GM23338 (cell line): ENCODE results near the gene FTO. TPM values are rescaled to one million over a fixed set of nuclear protein-coding genes. Genes with fewer than 3 reads are reported as not detected.

ENCODE experiments used
- ATAC-seq: fragments of 200-7000 bp; cut with Tn5 transposase; 3 replicates; pipeline ENCODE4 v1.9.1; 2020
- DNase-seq: peaks from one replicate; pipeline ENCODE4 v3.0.0-alpha.2; 2015; ENCODE audit warnings: low spot score
- H2AFZ ChIP-seq: fragments of 200-600 bp; sonication (generic); 2 replicates; pipeline ENCODE4 v1.8.0; 2016; ENCODE audit warnings: antibody characterized with exemption, mild to moderate bottlenecking, moderate library complexity
- H3F3A ChIP-seq: fragments of 200-600 bp; sonication (generic); replicated peaks from 2 replicates; pipeline ENCODE4 v1.8.0; 2017; ENCODE audit warnings: antibody characterized with exemption, mixed run types, low read depth
- H3K27ac ChIP-seq: fragments of 200-600 bp; sonication (generic); 2 replicates; pipeline ENCODE4 v1.6.1; 2016; ENCODE audit warnings: low read depth
- H3K27me3 ChIP-seq: fragments of 200-600 bp; sonication (generic); 2 replicates; pipeline ENCODE4 v1.8.0; 2016; ENCODE audit warnings: mild to moderate bottlenecking, mixed run types, moderate library complexity; ENCODE audit not compliant: insufficient read depth
- H3K36me3 ChIP-seq: fragments of 200-600 bp; sonication (generic); 2 replicates; pipeline ENCODE4 v1.8.0; 2016; ENCODE audit warnings: mild to moderate bottlenecking; ENCODE audit not compliant: insufficient read depth
- H3K4me1 ChIP-seq: fragments of 200-600 bp; sonication (generic); 2 replicates; pipeline ENCODE4 v1.8.0; 2016; ENCODE audit warnings: mild to moderate bottlenecking, moderate library complexity; ENCODE audit not compliant: insufficient read depth
- H3K4me2 ChIP-seq: fragments of 200-600 bp; sonication (generic); 2 replicates; pipeline ENCODE4 v1.7.1; 2017; ENCODE audit warnings: mixed run types
- H3K4me3 ChIP-seq: fragments of 200-600 bp; sonication (generic); 2 replicates; pipeline ENCODE4 v1.6.1; 2016; ENCODE audit warnings: mixed run types
- H3K79me2 ChIP-seq: fragments of 200-600 bp; sonication (generic); replicated peaks from 2 replicates; pipeline ENCODE4 v1.8.0; 2017; ENCODE audit warnings: mild to moderate bottlenecking; ENCODE audit not compliant: insufficient read depth
- H3K9me2 ChIP-seq: fragments of 200-600 bp; sonication (generic); 2 replicates; pipeline ENCODE4 v1.8.0; 2017; ENCODE audit not compliant: insufficient read depth
- H4K20me1 ChIP-seq: fragments of 200-600 bp; sonication (generic); replicated peaks from 2 replicates; pipeline ENCODE4 v1.8.0; 2017; ENCODE audit warnings: mild to moderate bottlenecking; ENCODE audit not compliant: insufficient read depth
- H3K27ac Mint-ChIP-seq: 2 replicates; pipeline ENCODE4 v1.8.0; 2020; ENCODE audit warnings: inconsistent platforms, mild to moderate bottlenecking, moderate library complexity, mixed read lengths
- H3K27me3 Mint-ChIP-seq: 3 replicates; pipeline ENCODE4 v1.8.0; 2022; ENCODE audit warnings: low read depth, mild to moderate bottlenecking, moderate library complexity, mixed read lengths, inconsistent platforms; ENCODE audit not compliant: insufficient read depth, poor library complexity
- H3K36me3 Mint-ChIP-seq: 3 replicates; pipeline ENCODE4 v1.8.0; 2021; ENCODE audit warnings: low read depth, mild to moderate bottlenecking, inconsistent platforms, moderate library complexity, mixed read lengths
- H3K4me1 Mint-ChIP-seq: 3 replicates; pipeline ENCODE4 v1.8.0; 2020; ENCODE audit warnings: mild to moderate bottlenecking, inconsistent platforms, mixed read lengths
- H3K4me3 Mint-ChIP-seq: 3 replicates; pipeline ENCODE4 v1.8.0; 2021; ENCODE audit warnings: moderate library complexity, mild to moderate bottlenecking, inconsistent platforms, mixed read lengths
- H3K9me3 Mint-ChIP-seq: 3 replicates; pipeline ENCODE4 v1.8.0; 2020; ENCODE audit warnings: moderate library complexity, mild to moderate bottlenecking, inconsistent platforms, mixed read lengths
- CREB1 ChIP-seq: fragments of 250-450 bp; sonication (Bioruptor Pico); IDR thresholded peaks from 2 replicates; pipeline ENCODE4 v1.5.0; 2020; ENCODE audit warnings: low read depth, mild to moderate bottlenecking, moderate library complexity
- NANOG ChIP-seq: IDR thresholded peaks from 2 replicates; pipeline ENCODE4 v1.6.1; 2016; ENCODE audit warnings: antibody characterized with exemption, borderline replicate concordance
- POLR2AphosphoS5 ChIP-seq: IDR thresholded peaks from 2 replicates; pipeline ENCODE4 v1.6.1; 2016; ENCODE audit warnings: antibody characterized with exemption, low read depth
- ZNF114 ChIP-seq: fragments of 250-450 bp; sonication (Bioruptor Pico); IDR thresholded peaks from 2 replicates; pipeline ENCODE4 v1.5.0; 2020; ENCODE audit warnings: mild to moderate bottlenecking, moderate library complexity
- polyA plus RNA-seq: library from polyadenylated mRNA; unstranded; fragments of >200 nt; fragmentation: Nextera tagmentation; extraction: Ambion mirVana; gene quantifications from 2 replicates; pipeline ENCODE4 v1.2.1, GENCODE V29; 2016
- total RNA-seq: library from RNA; depleted of rRNA; stranded (reverse); fragments of >200 nt; shearing (Covaris generic); gene quantifications from 2 replicates; pipeline ENCODE4 v1.2.3, GENCODE V29; 2014
- TF ChIP-seq, protein P1 (sequence below): fragments of 250-450 bp; sonication (Bioruptor Pico); IDR thresholded peaks from 2 replicates; pipeline ENCODE4 v1.5.0; 2020; ENCODE audit warnings: mild to moderate bottlenecking, moderate library complexity
- TF ChIP-seq, protein P2 (sequence below): IDR thresholded peaks from 2 replicates; pipeline ENCODE4 v1.6.1; 2016; ENCODE audit warnings: antibody characterized with exemption
- TF ChIP-seq, protein P3 (sequence below), 2 experiments: fragments of 200-600 bp in 1 of 2; sonication (generic) in 1 of 2; conservative IDR thresholded peaks; 2 replicates each; pipeline versions ENCODE4 v1.5.1 to v1.6.1; 2016 to 2017; ENCODE audit warnings: antibody characterized with exemption in 2 of 2, low read depth in 2 of 2, mild to moderate bottlenecking in 2 of 2, moderate library complexity in 1 of 2

FTO gene
- total and polyA plus RNA-seq, 2 experiments from 2014 or later = 17.7 to 69.6 TPM

DNA sequence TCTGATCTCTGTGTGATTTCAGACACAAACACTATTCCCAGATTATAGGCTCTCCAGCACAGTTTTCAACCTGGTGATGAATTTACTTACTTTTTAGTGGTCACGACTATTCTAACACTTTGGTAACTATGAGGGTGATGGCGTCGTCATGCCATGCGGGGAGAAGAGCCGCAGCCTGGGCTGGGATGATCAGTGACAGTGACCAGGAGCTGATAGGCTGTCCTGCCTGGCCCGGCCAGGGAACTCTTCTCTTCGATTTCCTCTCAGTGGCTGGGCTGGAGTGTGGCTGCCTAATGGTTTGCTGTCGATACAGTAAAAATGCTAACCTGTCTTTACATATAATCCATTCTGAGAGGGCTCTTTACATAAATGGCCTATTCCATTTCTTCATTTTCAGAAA lies 469.5 kb downstream of the FTO start (continued):
- TF ChIP-seq, protein P1, sequence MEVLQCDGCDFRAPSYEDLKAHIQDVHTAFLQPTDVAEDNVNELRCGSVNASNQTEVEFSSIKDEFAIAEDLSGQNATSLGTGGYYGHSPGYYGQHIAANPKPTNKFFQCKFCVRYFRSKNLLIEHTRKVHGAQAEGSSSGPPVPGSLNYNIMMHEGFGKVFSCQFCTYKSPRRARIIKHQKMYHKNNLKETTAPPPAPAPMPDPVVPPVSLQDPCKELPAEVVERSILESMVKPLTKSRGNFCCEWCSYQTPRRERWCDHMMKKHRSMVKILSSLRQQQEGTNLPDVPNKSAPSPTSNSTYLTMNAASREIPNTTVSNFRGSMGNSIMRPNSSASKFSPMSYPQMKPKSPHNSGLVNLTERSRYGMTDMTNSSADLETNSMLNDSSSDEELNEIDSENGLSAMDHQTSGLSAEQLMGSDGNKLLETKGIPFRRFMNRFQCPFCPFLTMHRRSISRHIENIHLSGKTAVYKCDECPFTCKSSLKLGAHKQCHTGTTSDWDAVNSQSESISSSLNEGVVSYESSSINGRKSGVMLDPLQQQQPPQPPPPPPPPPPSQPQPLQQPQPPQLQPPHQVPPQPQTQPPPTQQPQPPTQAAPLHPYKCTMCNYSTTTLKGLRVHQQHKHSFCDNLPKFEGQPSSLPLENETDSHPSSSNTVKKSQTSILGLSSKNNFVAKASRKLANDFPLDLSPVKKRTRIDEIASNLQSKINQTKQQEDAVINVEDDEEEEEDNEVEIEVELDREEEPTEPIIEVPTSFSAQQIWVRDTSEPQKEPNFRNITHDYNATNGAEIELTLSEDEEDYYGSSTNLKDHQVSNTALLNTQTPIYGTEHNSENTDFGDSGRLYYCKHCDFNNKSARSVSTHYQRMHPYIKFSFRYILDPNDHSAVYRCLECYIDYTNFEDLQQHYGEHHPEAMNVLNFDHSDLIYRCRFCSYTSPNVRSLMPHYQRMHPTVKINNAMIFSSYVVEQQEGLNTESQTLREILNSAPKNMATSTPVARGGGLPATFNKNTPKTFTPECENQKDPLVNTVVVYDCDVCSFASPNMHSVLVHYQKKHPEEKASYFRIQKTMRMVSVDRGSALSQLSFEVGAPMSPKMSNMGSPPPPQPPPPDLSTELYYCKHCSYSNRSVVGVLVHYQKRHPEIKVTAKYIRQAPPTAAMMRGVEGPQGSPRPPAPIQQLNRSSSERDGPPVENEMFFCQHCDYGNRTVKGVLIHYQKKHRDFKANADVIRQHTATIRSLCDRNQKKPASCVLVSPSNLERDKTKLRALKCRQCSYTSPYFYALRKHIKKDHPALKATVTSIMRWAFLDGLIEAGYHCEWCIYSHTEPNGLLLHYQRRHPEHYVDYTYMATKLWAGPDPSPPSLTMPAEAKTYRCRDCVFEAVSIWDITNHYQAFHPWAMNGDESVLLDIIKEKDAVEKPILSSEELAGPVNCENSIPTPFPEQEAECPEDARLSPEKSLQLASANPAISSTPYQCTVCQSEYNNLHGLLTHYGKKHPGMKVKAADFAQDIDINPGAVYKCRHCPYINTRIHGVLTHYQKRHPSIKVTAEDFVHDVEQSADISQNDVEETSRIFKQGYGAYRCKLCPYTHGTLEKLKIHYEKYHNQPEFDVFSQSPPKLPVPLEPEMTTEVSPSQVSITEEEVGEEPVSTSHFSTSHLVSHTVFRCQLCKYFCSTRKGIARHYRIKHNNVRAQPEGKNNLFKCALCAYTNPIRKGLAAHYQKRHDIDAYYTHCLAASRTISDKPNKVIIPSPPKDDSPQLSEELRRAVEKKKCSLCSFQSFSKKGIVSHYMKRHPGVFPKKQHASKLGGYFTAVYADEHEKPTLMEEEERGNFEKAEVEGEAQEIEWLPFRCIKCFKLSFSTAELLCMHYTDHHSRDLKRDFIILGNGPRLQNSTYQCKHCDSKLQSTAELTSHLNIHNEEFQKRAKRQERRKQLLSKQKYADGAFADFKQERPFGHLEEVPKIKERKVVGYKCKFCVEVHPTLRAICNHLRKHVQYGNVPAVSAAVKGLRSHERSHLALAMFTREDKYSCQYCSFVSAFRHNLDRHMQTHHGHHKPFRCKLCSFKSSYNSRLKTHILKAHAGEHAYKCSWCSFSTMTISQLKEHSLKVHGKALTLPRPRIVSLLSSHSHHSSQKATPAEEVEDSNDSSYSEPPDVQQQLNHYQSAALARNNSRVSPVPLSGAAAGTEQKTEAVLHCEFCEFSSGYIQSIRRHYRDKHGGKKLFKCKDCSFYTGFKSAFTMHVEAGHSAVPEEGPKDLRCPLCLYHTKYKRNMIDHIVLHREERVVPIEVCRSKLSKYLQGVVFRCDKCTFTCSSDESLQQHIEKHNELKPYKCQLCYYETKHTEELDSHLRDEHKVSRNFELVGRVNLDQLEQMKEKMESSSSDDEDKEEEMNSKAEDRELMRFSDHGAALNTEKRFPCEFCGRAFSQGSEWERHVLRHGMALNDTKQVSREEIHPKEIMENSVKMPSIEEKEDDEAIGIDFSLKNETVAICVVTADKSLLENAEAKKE (CRISPR knock-in tag) = no peak
- TF ChIP-seq POLR2AphosphoS5 (no peak), CREB1 (CRISPR knock-in tag) (no peak)

DNA sequence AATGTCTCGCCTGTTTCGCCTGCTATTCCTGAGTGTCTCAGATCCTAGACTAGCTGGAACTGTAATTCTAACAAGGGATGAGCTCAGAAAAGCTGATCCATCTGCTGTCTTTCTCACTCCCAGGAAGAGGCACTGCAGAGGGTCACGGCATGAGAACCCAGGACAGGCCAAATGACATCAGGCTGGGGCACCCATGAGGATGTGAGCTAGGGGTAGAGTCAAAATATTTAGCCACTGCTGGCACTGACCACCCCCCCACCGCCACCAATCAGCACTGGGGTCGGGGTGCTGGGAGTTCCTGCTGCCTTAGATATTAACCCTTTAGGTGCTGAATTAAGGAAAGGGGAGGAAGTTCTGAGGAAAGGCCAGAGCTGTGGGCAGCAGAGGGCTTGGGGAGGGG lies 470.2 kb downstream of the FTO start:
- H2AFZ ChIP-seq = no peak overlapping the region
- Mint-ChIP-seq H3K4me3 (no peak overlapping the region), H3K27ac (no peak overlapping the region), H3K9me3 (no peaks in the 10 kb centered on the region), H3K36me3 (no peaks in the 10 kb centered on the region), H3K27me3 (peaks cover 10% of the 10 kb centered on the region), H3K4me1 (peaks cover 55% of the 10 kb centered on the region)
- no peaks in the 10 kb centered on the region for H4K20me1 ChIP-seq
- ATAC-seq (peak; percentile 37), DNase-seq (peak; percentile 39)
- no peaks in the 10 kb centered on the region for H3K9me2 ChIP-seq
- no peak overlapping the region for H3K27ac ChIP-seq
- no peaks in the 10 kb centered on the region for H3K79me2 ChIP-seq
- H3K4me1 ChIP-seq = peaks cover 31% of the 10 kb centered on the region
- no peaks in the 10 kb centered on the region for H3K27me3 ChIP-seq
- no peaks in the 10 kb centered on the region for H3K36me3 ChIP-seq
- H3K4me3 ChIP-seq = no peak overlapping the region
- H3K4me2 ChIP-seq = 0 out of 2 replicates have a peak overlapping the region, but pooled peaks have one; percentile 65
- no peaks in the 10 kb centered on the region for H3F3A ChIP-seq
- TF ChIP-seq, protein P2, sequence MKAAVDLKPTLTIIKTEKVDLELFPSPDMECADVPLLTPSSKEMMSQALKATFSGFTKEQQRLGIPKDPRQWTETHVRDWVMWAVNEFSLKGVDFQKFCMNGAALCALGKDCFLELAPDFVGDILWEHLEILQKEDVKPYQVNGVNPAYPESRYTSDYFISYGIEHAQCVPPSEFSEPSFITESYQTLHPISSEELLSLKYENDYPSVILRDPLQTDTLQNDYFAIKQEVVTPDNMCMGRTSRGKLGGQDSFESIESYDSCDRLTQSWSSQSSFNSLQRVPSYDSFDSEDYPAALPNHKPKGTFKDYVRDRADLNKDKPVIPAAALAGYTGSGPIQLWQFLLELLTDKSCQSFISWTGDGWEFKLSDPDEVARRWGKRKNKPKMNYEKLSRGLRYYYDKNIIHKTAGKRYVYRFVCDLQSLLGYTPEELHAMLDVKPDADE = no peak
- TF ChIP-seq, protein P1 (CRISPR knock-in tag) = no peak
- TF ChIP-seq NANOG (no peak), ZNF114 (CRISPR knock-in tag) (no peak)
- TF ChIP-seq, protein P3, sequence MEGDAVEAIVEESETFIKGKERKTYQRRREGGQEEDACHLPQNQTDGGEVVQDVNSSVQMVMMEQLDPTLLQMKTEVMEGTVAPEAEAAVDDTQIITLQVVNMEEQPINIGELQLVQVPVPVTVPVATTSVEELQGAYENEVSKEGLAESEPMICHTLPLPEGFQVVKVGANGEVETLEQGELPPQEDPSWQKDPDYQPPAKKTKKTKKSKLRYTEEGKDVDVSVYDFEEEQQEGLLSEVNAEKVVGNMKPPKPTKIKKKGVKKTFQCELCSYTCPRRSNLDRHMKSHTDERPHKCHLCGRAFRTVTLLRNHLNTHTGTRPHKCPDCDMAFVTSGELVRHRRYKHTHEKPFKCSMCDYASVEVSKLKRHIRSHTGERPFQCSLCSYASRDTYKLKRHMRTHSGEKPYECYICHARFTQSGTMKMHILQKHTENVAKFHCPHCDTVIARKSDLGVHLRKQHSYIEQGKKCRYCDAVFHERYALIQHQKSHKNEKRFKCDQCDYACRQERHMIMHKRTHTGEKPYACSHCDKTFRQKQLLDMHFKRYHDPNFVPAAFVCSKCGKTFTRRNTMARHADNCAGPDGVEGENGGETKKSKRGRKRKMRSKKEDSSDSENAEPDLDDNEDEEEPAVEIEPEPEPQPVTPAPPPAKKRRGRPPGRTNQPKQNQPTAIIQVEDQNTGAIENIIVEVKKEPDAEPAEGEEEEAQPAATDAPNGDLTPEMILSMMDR (conservative IDR thresholded peaks at IDR 0.05; ENCODE audit: low read depth in 2 of 2) = no peak
